Activated B cell treated with CpG ODN at 0.5 μM for 24 hours (primary cell): ENCODE measurements around the gene CDCA4. TPM values are rescaled to one million over a fixed set of nuclear protein-coding genes. Genes with fewer than 3 reads are reported as not detected.
"Not testable (repeated sequence)": the region's sequence is repeated elsewhere in the genome, so short reads cannot be mapped to it uniquely, and the experiment has no call there.

ENCODE experiments used
- ATAC-seq: fragments of 200-7000 bp; cut with Tn5 transposase; one replicate; pipeline ENCODE4 v1.10.0; 2021; ENCODE audit warnings: low read depth, mild to moderate bottlenecking, moderate library complexity
- CTCF ChIA-PET: fragments of 350-600 bp; sonication (Branson Sonifier 250); formaldehyde crosslinking; loops from one replicate; lab custom pipeline; 2021; ENCODE audit warnings: antibody characterized with exemption; lab: Charles Lee
- POLR2A ChIA-PET: fragments of 350-600 bp; sonication (Branson Sonifier 250); formaldehyde crosslinking; loops from one replicate; lab custom pipeline; 2021; ENCODE audit warnings: antibody characterized with exemption; lab: Charles Lee
- DNase-seq: peaks from one replicate; pipeline ENCODE4 v3.0.0; 2022
- H3K27ac Mint-ChIP-seq: one replicate; pipeline ENCODE4 v1.8.0; 2020; ENCODE audit warnings: mixed read lengths
- H3K27me3 Mint-ChIP-seq: one replicate; pipeline ENCODE4 v1.8.0; 2021; ENCODE audit warnings: mixed read lengths
- H3K36me3 Mint-ChIP-seq: one replicate; pipeline ENCODE4 v1.8.0; 2021; ENCODE audit warnings: low read depth, mixed read lengths
- H3K4me1 Mint-ChIP-seq: one replicate; pipeline ENCODE4 v1.8.0; 2021; ENCODE audit warnings: mixed read lengths
- H3K4me3 Mint-ChIP-seq: one replicate; pipeline ENCODE4 v1.8.0; 2020; ENCODE audit warnings: mild to moderate bottlenecking, mixed read lengths
- H3K9me3 Mint-ChIP-seq: one replicate; pipeline ENCODE4 v1.8.0; 2020; ENCODE audit warnings: mixed read lengths
- intact Hi-C: fragments of 100-400 bp; cut with micrococcal nuclease; formaldehyde crosslinking; loops from one replicate; pipeline ENCODE4 v1.15.1; 2024
- total RNA-seq: library from RNA; stranded (reverse); gene quantifications from 2 replicates; pipeline ENCODE4 v1.2.3, GENCODE V29; 2022
- TF ChIP-seq, protein P1 (sequence below): fragments of 200-600 bp; IDR thresholded peaks from one replicate; pipeline ENCODE4 v1.8.0; 2022; ENCODE audit warnings: antibody characterized with exemption, mild to moderate bottlenecking

CDCA4 gene
- total RNA-seq, 1 donor from 2014 or later, result 13.6 TPM

DNA sequence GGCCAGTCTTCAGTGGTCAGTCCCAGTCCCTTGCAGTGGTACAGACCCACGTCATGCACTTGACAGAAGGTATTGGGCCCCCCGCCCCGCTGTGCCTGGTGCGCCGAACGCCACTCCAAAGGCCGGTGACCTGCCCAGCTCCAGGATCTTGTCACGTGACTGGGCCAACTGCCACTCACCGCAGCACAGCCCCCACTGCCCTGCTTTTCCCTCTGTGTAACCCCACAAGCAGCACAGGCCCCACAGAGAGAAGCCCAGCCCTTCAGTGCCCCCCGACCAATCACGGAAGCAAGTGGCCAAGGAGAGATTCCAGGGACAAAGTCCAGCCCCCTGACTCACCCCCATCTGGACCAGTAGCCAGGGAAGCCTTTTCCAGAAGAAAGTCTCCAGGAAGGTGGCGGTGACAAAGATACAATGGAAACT, 43.8 kb upstream of the CDCA4 start:
- ATAC-seq (no peak), DNase-seq (no peak)
- CTCF ChIA-PET, result interaction anchor here (0.9 to 1.8 kb wide), 5 partner anchors 17 to 425 kb away, joined by 3 to 17 read pairs (median 4); no protein-coding TSS in a partner anchor
- H3K27ac Mint-ChIP-seq, result peak overlapping the region; percentile 89
- intact Hi-C loops, result loop anchor here (1.0 to 5.0 kb wide), 5 partner anchors 20 to 427 kb away; partner anchors contain the start of genes CDCA4 and TEDC1
- H3K36me3 Mint-ChIP-seq, result peaks cover 12% of the 10 kb centered on the region
- H3K9me3 Mint-ChIP-seq, result no peaks in the 10 kb centered on the region
- no peaks in the 10 kb centered on the region for H3K27me3 Mint-ChIP-seq
- POLR2A ChIA-PET, result interaction anchor here (0.6 to 4.4 kb wide), 14 partner anchors 11 to 388 kb away, joined by 3 to 38 read pairs (median 9); partner anchors contain the start of genes BRF1, CDCA4, CLBA1 and PLD4
- TF ChIP-seq, protein P1, sequence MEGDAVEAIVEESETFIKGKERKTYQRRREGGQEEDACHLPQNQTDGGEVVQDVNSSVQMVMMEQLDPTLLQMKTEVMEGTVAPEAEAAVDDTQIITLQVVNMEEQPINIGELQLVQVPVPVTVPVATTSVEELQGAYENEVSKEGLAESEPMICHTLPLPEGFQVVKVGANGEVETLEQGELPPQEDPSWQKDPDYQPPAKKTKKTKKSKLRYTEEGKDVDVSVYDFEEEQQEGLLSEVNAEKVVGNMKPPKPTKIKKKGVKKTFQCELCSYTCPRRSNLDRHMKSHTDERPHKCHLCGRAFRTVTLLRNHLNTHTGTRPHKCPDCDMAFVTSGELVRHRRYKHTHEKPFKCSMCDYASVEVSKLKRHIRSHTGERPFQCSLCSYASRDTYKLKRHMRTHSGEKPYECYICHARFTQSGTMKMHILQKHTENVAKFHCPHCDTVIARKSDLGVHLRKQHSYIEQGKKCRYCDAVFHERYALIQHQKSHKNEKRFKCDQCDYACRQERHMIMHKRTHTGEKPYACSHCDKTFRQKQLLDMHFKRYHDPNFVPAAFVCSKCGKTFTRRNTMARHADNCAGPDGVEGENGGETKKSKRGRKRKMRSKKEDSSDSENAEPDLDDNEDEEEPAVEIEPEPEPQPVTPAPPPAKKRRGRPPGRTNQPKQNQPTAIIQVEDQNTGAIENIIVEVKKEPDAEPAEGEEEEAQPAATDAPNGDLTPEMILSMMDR, result no peak
- peak overlapping the region; percentile 90 for H3K4me3 Mint-ChIP-seq
- peaks cover 88% of the 10 kb centered on the region for H3K4me1 Mint-ChIP-seq

DNA sequence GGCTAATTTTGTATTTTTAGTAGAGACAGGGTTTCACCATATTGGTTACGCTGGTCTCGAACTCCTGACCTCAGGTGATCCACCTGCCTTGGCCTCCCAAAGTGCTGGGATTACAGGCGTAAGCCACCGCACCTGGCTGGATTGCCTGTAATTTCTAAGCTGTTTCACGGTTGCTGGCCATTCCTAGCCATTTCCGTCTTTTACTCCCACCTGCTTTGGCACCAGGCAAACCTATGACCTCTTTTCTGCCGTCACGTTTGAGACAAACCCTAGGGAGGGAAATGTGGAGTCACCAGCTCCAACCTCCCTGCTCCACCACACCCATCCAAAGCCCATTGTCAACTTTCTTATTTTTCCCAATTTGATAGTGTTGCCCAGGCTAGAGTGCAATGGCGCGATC, 43.1 kb upstream of the CDCA4 start:
- POLR2A ChIA-PET, result interaction anchor here (0.9 to 4.4 kb wide), 12 partner anchors 11 to 312 kb away, joined by 3 to 38 read pairs (median 9); partner anchors contain the start of genes BRF1, CDCA4, CLBA1 and PLD4
- no peaks in the 10 kb centered on the region for H3K27me3 Mint-ChIP-seq
- intact Hi-C loops, result loop anchor here (2.0 to 5.0 kb wide), 3 partner anchors 19 to 137 kb away; partner anchors contain the start of gene CDCA4
- H3K27ac Mint-ChIP-seq, result peak overlapping the region; percentile 89
- no peaks in the 10 kb centered on the region for H3K9me3 Mint-ChIP-seq
- H3K4me3 Mint-ChIP-seq, result peak overlapping the region; percentile 90
- ATAC-seq, result no peak
- peaks cover 88% of the 10 kb centered on the region for H3K4me1 Mint-ChIP-seq
- no peak for DNase-seq
- TF ChIP-seq, protein P1, result no peak
- H3K36me3 Mint-ChIP-seq, result peaks cover 18% of the 10 kb centered on the region
- CTCF ChIA-PET, result interaction anchor here (0.6 to 7.7 kb wide), 4 partner anchors 11 to 23 kb away, joined by 6 to 56 read pairs (median 12); no protein-coding TSS in a partner anchor

DNA sequence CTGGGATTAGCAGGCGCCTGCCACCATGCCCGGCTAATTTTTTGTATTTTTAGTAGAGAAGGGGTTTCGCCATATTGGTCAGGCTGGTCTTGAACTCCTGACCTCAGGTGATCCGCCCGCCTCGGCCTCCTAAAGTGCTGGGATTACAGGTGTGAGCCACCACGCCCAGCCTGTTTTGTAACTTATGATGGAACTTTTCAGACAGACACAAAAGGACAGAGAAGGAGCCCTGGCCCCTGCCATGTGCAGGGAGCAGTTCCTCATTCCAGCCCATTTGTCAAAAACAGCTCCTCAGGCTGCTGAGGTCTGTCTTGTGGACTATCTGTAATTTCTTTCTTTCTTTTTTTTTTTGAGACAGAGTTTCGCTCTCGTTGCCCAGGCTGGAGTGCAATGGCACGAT, 42.6 kb upstream of the CDCA4 start:
- peak overlapping the region; percentile 90 for H3K4me3 Mint-ChIP-seq
- ATAC-seq, result peak; percentile 10
- CTCF ChIA-PET, result interaction anchor here (0.6 to 7.7 kb wide), 3 partner anchors 11 to 23 kb away, joined by 6 to 56 read pairs (median 6); no protein-coding TSS in a partner anchor
- POLR2A ChIA-PET, result interaction anchor here (0.7 to 4.4 kb wide), 12 partner anchors 8 to 311 kb away, joined by 3 to 38 read pairs (median 12); partner anchors contain the start of genes BRF1, CDCA4, CLBA1 and PLD4
- H3K36me3 Mint-ChIP-seq, result peaks cover 19% of the 10 kb centered on the region
- intact Hi-C loops, result loop anchor here (5.0 kb wide), 1 partner anchor 136 kb away; no protein-coding TSS in a partner anchor
- H3K27ac Mint-ChIP-seq, result peak overlapping the region; percentile 89
- DNase-seq, H3K9me3 Mint-ChIP-seq, H3K27me3 Mint-ChIP-seq: not testable (repeated sequence)
- H3K4me1 Mint-ChIP-seq, result peaks cover 87% of the 10 kb centered on the region

DNA sequence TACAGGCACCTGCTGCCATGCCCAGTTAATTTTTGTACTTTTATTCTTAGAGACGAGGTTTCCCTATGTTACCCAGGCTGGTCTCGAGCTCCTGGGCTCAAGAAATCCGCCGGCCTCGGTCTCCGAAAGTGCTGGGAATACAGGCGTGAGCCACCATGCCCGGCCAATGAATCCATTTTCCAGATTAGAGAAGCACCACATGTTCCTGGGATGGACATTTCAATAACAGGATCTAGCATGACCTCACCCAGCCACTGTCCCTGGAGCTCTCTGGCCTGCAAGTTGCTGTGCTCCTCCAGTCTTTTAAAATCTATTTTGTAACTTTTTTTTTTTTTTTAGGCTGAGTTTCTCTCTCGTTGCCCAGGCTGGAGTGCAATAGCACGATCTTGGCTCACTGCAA, 42.2 kb upstream of the CDCA4 start:
- Mint-ChIP-seq H3K4me1 (peaks cover 89% of the 10 kb centered on the region), H3K9me3 (no peaks in the 10 kb centered on the region), H3K36me3 (peaks cover 23% of the 10 kb centered on the region), H3K4me3 (peak overlapping the region; percentile 90), H3K27me3 (no peaks in the 10 kb centered on the region), H3K27ac (peak overlapping the region; percentile 89)
- CTCF ChIA-PET, result interaction anchor here (1.7 to 7.7 kb wide), 2 partner anchors 18 to 24 kb away, joined by 6 to 56 read pairs; no protein-coding TSS in a partner anchor
- DNase-seq, result no peak
- intact Hi-C loops, result loop anchor here (5.0 kb wide), 1 partner anchor 136 kb away; no protein-coding TSS in a partner anchor
- POLR2A ChIA-PET, result interaction anchor here (0.6 to 4.4 kb wide), 12 partner anchors 8 to 402 kb away, joined by 3 to 38 read pairs (median 10); partner anchors contain the start of genes BRF1, CDCA4, CLBA1 and PLD4
- ATAC-seq, result no peak
- TF ChIP-seq, protein P1, result no peak

DNA sequence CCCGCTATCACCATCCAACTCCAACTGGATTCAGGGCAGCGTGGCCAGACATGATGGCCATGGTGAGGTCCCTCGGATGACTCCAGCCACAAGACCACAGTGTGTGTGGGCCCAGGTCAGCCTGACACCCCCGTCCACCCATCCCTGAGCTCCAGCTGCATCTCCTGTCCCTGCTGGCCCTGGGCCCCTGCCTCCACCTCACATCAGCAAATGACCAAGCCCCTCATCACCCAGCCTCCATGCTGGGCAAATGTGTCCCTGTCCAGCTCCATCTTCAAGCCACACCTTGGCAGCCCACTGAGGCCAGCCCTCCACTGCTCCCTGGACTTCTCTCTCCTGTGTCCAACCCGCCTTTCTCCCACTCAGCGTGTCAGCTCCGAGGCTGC, 41.2 kb upstream of the CDCA4 start:
- TF ChIP-seq, protein P1, result no peak
- POLR2A ChIA-PET, result interaction anchor here (0.7 to 3.1 kb wide), 9 partner anchors 9 to 359 kb away, joined by 3 to 26 read pairs (median 7); partner anchors contain the start of genes CDCA4 and PLD4
- CTCF ChIA-PET, result interaction anchor here (1.6 to 7.7 kb wide), 3 partner anchors 8 to 25 kb away, joined by 3 to 56 read pairs (median 6); no protein-coding TSS in a partner anchor
- intact Hi-C loops, result loop anchor here (5.0 kb wide), 1 partner anchor 135 kb away; no protein-coding TSS in a partner anchor
- ATAC-seq, result no peak
- Mint-ChIP-seq H3K27ac (peak overlapping the region; percentile 89), H3K4me3 (peak overlapping the region; percentile 90), H3K27me3 (no peaks in the 10 kb centered on the region), H3K9me3 (no peaks in the 10 kb centered on the region), H3K36me3 (peaks cover 29% of the 10 kb centered on the region), H3K4me1 (peaks cover 80% of the 10 kb centered on the region)
- no peak for DNase-seq
